Measurements from ENCODE around the gene KSR2.

KSR2 gene

DNA sequence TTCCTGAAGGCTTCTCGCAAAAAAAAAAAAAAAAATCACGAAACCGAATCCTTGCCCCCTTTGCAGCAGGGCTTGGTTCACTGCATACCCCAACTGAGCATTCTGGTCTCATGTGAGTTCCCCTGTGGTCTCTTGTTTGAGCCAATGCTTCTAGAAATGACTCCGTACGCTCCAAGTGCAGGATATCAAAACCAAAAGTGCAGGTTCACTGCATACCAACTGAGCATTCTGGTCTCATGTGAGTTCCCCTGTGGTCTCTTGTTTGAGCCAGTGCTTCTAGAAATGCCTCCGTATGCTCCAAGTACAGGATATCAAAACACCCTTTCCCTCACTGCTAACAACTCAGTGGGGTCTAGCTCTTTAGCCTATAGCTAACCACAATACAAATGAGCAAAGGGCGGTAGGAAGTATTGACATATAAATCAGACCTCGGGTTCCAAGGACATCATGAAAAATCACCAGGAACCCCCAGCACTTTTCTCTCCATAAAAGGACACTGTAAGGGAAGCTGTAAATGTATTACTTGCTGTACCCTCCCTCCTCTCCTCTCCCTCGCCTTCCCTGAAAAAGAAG is 401.1 kb downstream of the KSR2 start:
- peak; percentile 35 for DNase-seq

DNA sequence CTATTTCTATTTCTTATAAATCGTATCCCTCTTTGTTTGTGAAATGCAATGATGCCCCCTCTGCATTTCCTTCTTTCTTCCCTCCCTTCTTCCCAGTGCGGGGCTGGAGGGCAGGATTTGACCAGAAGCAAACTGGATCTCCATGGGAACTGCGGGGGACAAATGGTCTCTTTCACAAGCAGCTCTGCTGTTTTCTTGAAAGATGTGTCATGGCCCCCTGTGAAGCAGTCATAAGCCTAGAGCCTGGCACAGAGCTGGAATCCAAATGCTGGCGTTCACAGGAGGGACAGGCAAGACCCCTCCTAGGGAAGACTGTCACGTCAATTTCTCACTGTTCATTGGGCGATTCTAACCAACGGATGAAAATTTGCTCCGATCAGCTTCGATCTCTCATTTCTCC is 403.9 kb downstream of the KSR2 start:
- DNase-seq: no peak

DNA sequence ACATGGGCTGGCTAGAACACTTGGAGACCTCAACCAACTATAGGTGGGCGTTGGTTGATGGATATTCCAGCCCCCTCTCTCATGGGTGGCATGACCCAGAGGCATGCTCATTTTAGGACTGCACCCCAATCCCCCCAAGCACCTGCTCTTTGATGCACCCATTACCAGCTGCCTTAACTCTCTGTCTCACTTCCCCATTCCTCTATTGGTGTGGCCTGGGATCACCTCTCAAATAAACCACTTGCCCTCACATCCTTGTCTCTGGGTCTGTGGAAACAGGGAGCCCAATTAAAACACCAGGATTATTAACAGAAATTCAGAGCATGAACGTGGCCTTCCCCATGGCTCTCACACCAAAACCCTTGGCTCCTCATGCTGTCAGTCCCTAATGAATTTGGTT is 405.1 kb downstream of the KSR2 start:
- DNase-seq: no peak

DNA sequence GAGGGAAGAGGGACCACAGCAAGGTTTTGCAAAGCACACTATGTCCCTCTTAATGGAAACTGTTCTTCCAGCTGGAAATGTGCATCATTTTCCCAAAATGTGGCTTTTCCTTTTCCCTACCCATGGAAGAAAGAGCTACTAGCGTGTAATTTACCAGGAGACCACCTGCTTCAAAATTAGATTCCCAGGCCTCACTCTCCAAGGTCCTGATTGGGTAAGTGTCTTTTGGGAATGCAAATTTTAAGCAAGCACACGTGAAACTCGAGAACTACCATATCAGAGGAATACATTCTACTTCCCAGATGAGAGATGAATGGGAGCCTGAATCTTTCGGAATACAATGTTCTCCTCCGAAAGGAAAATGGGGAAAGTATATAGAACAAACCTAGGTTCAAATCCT is 405.8 kb downstream of the KSR2 start:
- DNase-seq: no peak

DNA sequence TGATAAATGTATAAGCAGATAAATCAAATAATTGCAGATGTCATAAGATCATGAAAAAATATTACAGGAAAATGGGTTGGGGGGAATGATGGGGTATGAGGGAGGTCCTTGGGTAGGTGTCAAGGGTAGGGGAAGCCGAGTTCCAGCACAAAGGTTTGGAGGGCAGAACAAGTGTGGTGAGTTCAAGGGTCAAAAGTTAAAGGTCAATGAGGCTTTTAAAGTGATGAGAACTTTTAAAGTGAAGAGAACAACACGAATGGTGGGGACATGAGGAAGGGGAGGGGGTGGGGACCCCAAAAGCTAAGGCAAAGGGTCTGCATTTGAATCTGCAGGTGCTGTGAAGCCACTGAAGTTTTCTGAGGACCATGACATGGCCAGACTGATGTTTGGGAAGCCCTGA is 406.8 kb downstream of the KSR2 start:
- DNase-seq: no peak

DNA sequence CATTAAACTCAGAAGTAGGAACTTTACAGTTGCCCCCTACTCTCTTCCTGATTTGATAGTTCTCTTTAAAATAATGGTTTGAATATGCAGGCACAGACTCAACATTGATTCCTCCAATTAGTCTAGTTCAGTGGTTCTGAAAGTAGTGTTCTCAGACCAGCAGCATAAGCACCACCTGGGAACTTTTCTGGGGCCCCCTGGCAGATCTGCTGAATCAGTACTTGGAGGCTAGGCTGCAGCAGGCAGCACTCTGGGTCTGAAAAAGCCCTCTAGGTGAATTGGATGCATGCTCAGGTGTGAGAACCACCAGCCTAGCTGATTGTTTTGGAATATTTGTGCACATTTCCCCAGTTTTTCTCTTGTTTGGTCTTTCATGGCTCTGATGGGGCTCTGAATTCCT is 408.8 kb downstream of the KSR2 start:
- no peak for DNase-seq

DNA sequence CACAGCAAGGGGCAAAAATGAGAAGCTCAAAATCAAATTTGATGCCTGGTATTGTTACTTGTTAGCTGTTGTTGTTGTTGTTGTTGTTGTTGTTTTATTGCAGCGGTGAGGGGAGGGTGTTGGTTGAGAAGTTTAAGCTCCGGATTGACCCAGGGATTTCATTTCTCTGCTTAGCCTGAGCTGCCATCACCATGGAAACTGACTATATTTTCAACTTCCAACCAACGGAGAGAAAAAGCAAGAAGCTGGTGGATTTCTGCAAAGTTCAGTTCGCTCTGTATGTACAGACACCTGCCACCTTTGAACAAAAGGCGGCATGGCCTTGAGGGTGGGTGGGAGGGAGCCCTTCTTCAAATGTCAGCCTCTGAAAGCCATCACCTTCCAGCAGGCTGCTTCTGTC is 412.9 kb downstream of the KSR2 start:
- no peak for DNase-seq

DNA sequence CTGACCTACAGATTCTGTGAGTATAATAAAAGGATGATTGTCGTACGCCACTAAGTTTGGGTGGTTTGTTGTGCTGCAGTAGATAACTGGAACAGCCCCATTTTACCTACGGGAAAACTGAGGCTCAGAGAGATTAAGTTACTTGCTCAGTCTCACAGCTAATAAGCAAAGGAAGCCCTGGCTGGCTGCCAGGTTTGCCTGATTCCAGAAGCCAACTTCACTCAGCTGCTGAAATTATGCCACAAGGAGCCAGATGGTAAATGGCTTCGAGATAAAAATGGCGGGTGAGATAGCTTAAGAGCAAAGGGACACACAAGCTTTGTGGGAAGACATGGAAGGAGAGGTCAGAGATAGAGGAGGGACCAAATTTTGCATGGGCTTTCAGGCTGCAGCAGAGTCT is 415.8 kb downstream of the KSR2 start:
- no peak for DNase-seq

DNA sequence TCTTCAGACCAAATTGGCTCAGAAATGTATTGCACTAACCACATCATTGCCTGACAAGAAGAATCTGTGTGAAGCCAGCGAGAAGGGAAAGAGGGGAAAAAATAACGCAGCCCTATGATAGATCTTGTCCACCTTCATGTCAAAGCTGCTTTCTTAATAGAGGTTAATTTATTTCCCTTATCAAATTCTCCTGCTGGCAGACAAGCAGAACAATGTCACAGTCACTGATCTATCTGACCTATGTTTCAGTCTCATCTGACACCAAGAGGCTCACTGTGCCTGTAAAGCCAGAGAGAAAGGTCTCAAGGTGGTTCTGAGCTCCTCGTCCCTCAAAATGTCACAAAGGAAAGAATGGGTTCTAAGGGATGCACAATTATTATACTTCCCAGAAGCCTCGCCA is 417.1 kb downstream of the KSR2 start:
- no peak for DNase-seq

DNA sequence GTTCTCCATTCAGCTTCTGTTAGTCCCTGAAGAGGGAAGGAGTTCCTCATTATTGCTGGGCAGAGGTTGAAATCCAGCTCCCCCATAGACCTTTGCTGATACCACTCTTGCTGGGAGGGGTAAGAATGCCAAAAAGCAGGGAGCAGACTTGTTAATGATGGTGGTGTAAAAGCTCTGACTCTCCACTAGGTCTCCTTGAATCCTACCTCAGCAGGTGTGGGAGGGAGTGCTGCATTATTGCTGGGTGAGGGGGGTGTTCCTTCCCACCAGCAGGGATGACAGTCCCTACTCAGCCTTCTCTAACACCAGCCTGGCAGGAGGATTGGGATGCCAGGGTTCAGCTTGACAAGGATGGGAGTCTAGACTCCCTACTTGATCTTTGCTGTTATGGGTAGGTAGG is 421.6 kb downstream of the KSR2 start:
- no peak for DNase-seq

DNA sequence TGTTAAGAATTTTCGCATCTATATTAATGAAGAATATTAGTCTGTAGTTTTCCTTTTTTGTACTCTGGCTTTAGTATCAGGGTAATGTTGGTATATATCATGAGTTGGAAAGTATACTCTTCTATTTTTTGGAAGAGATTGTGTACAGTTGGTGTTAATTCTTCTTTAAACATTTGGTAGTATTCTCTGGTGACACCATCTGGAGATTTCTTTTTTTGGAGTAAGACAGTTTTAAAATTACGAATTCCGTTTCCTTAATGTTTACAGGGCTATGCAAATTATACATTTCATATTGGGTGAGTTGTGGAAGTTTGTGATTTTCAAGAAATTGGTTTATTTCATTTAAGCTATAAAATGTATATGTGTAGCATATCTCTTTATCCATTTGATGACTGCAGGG is 423.6 kb downstream of the KSR2 start:
- no peak for DNase-seq

DNA sequence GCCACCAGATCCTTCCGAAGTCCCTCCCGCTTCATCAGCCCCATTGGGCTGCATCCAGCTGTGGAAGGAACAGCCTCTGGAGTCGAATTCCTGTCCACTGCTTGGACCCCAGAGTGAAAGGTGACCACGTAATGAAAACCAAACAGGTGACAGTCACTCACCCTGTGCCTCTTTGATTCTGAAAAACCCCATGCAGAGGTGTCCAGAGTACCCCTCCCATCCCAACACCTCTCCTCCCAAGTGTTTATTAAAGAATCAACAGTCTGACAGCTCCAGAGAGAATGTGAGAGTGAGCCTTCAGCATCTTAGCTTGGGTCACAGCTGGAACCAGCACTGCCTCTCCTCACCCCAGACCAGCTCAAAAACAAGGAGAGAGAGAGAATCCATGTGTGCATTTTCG is 428.8 kb downstream of the KSR2 start:
- no peak for DNase-seq

DNA sequence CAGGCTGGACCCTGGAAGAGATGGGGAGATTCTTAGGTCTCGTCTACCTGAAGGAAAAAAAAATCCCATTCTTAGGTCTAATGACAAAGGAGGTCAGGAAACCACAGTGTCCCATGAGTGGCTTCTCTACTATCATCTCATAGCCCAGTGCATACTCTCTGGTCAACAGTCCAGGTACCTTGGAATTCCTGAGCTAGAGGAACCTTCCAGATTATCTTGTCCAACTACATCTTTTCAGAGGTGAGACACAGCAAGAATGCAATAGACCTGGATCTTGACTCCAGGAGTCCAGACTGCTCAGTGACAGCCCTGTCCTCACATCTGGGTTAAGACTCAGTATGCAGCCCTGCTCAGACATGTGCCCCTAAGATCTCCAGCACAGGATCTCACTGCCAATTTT is 429.9 kb downstream of the KSR2 start:
- no peak for DNase-seq

DNA sequence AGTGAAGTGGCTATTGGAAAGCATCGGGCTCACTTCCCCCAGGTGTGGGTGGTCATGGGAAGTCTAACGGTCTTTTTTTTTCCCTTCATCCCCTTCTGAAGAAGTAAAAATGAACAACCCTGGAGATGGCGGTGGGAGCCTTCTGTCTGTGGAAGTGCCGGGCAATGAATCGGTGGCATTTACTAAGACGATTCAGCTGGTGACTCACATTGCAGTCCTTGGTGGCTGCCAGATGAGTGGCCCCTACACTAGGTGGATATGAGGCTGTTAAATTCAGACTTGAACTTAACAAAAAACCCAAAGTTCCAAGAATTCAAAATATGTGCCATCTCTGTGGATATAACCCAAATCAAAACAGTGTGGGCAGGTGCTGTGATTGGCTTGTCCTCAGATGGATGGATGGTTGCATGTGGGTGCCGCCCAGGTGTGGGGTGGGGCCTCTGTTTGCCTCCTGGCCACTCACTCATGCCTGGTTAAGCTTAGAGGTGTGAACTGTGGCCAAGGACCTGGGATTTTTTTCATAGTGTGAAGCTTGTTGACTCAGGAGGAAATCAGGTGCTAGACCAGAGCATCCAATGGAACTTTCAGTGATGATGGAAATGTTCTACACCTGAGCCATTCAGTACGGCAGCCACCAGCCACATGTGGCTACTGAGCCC is 430.6 kb downstream of the KSR2 start:
- DNase-seq: no peak

DNA sequence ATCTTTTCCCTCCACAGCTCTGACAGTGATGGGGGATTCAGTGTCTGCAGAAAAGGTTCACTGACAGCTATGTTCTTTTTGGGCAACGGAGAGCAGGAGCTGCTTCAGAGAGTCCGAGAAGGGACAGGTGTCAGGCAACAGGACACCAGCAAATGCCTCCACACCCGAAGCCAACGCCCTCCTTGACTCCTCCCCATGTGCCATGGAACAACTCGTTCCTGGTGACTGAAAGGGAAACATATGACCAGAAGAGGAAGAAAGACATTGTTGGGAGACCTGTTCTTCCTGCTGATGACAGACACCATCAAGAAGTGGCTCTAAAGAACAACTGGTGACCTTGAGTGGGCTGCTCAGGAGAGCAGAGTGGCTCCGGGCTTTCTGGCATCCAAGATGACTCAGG is 435.1 kb downstream of the KSR2 start:
- no peak for DNase-seq

DNA sequence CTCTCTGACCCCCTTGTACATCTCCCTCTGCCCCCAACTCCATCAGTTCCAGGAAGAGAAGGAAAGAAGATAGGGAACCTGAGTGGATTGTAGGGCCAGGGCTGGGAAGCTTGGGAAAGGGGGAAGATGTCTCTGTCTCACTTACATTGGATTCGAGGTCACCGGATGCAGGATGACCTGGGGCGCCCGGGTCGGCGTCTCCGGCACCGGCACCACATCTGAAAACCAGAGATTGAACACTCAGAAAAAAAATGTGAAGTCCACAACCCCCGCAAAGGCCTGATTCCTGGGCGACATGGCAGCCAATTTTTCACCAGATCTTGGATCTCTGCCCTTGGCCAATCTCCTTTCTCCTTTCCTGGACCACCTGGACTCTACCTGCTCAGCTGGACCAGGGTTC is 438.0 kb downstream of the KSR2 start:
- no peak for DNase-seq

DNA sequence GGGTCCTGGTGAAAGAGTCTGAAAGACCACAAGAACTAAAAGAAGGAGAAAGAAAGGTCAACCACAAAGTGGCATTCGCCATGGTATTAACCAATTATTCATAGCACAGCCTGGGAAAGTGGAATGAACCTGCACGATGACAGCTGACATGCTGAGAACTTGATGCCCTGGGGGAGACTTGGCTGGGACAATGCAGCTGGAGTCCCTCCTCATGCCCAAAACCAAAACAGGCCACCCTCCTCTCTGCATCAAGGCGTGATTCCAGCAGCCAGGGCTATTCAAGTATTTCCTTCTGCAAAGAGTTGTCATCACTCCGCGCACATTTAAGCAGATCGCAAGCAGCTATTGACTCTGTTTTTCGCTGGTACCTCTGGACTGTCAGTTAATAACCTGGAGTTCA is 440.3 kb downstream of the KSR2 start:
- no peak for DNase-seq

DNA sequence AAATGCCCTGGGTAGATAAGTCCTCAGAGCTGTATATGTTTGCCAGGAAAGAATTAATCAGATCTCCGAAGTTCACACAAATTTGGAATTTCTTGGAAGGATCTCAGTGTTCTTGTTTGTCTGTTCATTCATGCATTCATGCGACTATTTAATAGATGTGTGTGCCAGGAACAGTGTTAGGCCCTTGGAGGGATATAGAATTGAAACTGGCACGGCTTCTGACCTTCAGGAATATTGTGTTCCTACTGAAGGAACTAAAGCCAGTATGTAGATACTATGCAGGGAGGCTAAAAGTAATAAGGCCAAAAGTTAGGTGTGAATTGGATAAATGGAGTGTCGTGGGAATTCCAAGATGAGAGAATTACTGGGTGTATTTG is 441.3 kb downstream of the KSR2 start:
- DNase-seq: no peak

DNA sequence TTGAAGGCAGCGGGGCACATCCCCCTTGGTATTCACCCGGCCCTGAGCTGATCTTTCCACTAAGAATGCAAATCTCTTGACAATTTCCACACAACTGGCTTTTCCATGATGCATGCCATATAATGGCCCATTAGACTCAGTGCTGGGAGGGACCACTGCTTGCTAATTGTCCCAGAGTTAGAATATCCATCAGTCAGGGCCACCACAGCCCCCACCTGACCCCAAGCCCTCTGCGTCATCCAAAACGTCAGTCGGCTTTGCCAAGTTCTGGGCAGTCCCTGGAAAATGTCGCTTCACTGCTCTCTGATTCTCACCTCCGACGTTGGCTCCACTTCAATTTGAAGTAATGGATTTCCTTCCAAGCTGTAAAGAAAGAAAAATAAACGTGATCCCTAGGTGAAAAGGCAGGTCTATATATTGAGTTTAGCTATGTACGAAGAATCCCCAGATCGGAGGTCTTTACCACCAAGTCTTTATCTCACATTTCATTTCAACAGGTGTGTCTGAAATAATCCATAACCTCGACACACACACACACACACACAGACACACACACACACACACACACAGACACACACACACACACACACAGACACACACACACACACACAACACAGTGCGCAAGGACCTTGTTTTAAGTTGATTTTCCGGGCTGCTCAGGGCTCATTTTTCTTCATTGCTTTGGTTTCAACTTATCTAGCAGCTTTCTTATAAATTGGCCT is 441.9 kb downstream of the KSR2 start:
- no peak for DNase-seq

DNA sequence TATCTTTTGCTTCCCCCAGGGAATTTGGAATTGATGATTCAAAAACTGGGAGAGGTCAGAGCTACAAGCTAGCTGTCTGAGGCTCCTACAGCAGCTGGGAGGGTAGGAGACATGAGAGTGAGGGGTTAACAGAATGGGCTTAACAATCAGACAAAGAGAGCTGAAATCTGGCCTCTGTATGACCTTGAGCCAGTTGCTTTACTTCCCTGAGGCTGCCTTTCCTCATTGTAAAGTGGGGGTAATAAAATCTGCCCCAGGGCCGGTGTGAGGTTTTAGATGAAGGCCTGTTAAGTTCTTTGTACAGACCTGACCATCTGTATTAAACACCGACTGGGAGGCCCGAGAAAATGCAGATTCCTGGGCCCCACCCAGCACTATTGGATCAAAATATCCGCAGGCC is 443.0 kb downstream of the KSR2 start:
- no peak for DNase-seq

DNA sequence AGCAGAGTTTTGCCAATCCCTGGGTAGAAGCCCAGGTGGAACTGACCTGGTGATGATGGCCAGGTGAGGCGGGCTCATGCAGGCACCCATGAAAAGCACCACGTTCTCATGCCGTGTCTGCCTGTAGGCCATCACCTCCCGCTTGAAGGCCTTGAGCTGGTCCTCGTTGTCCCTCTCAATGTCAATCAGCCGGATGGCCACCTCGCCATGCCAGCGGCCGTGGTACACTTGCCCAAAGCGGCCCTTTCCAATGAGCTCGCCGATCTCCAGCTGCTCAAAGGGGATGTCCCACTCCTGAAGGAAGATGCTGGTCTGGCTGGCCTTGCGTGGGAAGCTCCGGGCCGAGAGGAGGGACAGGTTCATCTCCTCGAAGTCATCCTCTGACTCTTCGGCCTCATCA is 444.0 kb downstream of the KSR2 start:
- no peak for DNase-seq

DNA sequence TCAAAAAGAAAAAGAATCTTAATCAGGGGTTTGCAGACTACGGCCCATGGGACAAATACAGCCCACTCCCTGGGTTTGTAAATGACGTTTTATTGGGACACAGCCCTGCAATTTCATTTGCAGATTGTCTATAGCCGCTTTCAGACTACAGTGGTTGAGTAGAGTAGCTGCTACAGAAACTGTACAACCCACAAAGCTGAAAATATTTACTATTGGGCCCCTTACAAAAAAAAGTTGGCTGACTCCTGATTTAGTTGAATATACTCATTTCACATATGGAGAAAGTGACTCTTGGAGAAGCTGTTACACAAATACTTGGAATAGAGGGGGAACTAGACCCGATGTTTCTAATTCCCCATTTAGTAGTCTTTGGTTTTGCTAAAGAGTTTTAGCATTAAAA is 444.8 kb downstream of the KSR2 start:
- DNase-seq: no peak

DNA sequence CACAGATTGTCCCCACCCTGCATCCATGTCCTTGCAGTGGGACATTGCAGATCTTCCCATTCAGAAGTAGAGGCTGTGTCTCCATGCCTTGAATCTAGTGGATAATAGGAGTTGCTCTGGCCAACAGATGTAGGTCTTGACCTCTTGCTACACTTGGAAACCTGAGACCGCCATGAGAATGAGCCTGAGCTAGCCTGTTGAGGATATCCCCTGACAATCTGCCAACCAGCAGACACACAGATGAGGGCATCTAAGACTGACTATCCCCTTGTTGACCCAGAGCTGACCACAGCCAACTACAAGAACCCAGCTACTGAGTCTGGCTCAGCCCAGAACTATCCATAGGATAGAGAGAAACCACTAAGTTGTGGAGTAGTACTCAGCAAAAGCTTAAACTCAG is 446.2 kb downstream of the KSR2 start:
- DNase-seq: no peak

DNA sequence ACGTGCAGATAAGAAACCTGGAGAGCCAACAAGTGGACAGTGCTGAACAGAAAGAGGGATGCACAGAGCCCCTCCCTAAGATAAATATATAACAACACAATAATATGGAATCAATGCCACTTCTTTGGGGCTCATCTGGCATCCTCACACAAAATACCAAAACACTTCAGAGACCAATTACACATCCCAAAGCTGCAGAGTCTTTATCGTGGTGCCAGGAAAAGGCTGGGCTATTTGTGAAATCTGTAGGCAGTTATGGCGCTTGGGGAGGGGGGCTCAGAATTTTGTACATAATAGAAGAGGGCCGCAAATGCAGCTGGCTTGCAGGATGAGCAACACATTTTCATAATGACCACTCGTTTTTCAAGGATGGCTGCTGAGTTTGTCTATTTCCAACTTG is 446.9 kb downstream of the KSR2 start:
- DNase-seq: no peak

DNA sequence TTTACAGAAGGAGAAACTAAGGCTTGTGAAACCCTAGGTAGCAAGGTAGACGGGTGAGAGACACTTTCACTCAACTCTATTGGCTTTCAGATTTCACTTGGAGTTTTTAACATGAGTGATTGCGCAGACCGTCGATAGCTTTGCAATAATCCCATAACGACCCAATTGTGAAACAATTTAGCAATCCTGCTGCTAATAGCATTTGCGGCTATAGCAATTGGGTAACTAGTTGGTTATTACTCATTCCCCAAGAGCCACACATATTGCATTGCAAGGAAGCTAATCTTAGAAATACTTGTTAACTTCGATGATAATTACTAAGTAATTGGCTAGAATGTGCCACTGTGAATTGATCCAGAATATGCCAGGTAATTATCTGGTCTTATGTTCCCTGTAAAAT is 447.4 kb downstream of the KSR2 start:
- DNase-seq: no peak
